ENCODE measurements around the gene NEU1. TPM values are rescaled to one million over a fixed set of nuclear protein-coding genes. Genes with fewer than 3 reads are reported as not detected.
A peak's percentile ranks its signal among the peaks of the same experiment; 100 is the strongest.

The NEU1 gene
- total and polyA plus RNA-seq, 2 experiments from 2014 or later: 27.8 to 38.3 TPM

GRCh38 chr6:31896493-31896855, 33.9 kb upstream of the NEU1 start:
- H3K4me3 ChIP-seq: peak overlapping the region; percentile 88
- peaks cover 6% of the 10 kb centered on the region; the same call in 1 of the 2 replicates for H3K79me2 ChIP-seq (ENCODE audit: insufficient read depth)
- in situ Hi-C loops (cut with MboI): no loop called here
- peaks cover 4% of the 10 kb centered on the region for H3K4me1 ChIP-seq (ENCODE audit: insufficient read depth)
- H2AFZ ChIP-seq: peak overlapping the region; percentile 80
- H3K9ac ChIP-seq: peak overlapping the region; percentile 82
- no peaks in the 10 kb centered on the region for H3K9me3 ChIP-seq (ENCODE audit: low read depth)
- peak overlapping the region; percentile 81 for H3K4me2 ChIP-seq (ENCODE audit: unreplicated experiment)
- H4K20me1 ChIP-seq (ENCODE audit: insufficient read depth): no peaks in the 10 kb centered on the region
- DNase-seq: no peak
- H3K27ac ChIP-seq: no peak overlapping the region
- no peaks in the 10 kb centered on the region for H3K9me2 ChIP-seq (ENCODE audit: insufficient read depth)
- 49 to 50% methylated on average over 4 of the region's 4 CpGs for WGBS, 2 experiments (ENCODE audit: low coverage in 1 of 2, low lambda C conversion rate in 2 of 2, missing lambda C conversion rate in 2 of 2)
- H3F3A ChIP-seq (ENCODE audit: insufficient read depth): peaks cover 4% of the 10 kb centered on the region; the same call in 1 of the 2 replicates
- H3K36me3 ChIP-seq (ENCODE audit: low read depth): peaks cover 7% of the 10 kb centered on the region; the same call in 1 of the 2 replicates
- TF ChIP-seq EZH2phosphoT487 (IDR thresholded peaks at IDR 0.05; ENCODE audit: insufficient read depth, low read depth) (no peak), EZH2 (IDR thresholded peaks at IDR 0.05; ENCODE audit: insufficient read depth, poor library complexity, severe bottlenecking) (no peak)
- no peaks in the 10 kb centered on the region for H3K27me3 ChIP-seq (replicated peaks; ENCODE audit: insufficient read depth)

DNA sequence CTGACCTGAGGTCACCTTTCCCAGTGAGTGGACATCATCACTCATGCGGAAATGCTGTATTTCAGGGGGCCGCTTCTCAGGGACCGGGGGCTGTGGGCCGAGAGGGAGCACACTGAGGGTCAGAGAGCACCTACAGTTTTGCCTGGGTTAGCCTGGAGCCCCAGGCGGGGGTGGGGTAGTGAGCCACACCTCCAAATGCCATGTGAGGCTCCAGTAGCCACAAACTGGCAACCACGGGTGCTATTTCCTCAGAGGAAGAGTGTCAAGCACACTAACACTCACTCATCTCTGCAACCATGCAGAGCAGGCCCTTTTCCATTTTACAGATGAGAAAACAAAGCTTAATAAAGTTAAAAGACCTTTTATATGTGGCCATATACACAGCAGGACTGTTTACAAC, 30.2 kb upstream of the NEU1 start:
- DNase-seq: no peak
- H3K36me3 ChIP-seq (ENCODE audit: low read depth): peaks cover 12% of the 10 kb centered on the region; the same call in 1 of the 2 replicates

DNA sequence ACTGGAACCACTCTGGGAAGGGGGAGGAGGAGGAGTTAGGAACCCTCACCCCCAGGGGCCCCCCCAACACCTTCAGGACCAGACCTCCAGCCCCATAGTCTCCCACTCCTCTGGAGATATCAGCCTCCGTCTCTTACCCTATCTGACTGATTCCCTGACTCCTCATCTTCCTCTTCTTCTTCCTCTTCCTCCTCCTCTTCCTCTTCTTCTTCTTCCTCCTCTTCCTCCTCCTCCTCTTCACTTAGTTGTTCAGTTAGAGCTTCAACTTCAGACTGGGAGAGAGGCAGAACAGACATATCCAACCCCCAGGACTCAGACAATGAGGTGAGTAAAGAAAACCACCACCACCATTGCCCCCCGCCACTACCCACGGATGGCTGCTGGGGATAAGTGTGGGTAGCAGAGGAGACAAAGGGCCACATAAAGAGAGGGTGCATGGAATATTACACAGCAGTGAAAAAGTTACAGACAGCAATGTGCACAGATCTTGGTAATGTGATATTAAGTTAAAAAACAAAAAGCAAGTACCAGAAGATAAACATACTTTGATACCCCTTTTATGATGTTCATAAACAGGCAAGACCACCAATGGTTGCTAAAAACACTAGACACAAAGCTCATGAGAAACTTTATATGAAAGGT, 26.8 kb upstream of the NEU1 start:
- Histone ChIP-seq H3K9me3 (ENCODE audit: low read depth) (no peaks in the 10 kb centered on the region), H3F3A (ENCODE audit: insufficient read depth) (no peaks in the 10 kb centered on the region), H2AFZ (no peak overlapping the region), H3K9ac (no peak overlapping the region), H3K4me3 (no peak overlapping the region), H3K4me2 (ENCODE audit: unreplicated experiment) (no peak overlapping the region), H3K79me2 (ENCODE audit: insufficient read depth) (no peaks in the 10 kb centered on the region), H3K9me2 (ENCODE audit: insufficient read depth) (no peaks in the 10 kb centered on the region), H3K27me3 (replicated peaks; ENCODE audit: insufficient read depth) (no peaks in the 10 kb centered on the region), H3K4me1 (ENCODE audit: insufficient read depth) (no peaks in the 10 kb centered on the region), H3K36me3 (ENCODE audit: low read depth) (peaks cover 12% of the 10 kb centered on the region; the same call in 1 of the 2 replicates), H4K20me1 (ENCODE audit: insufficient read depth) (no peaks in the 10 kb centered on the region), H3K27ac (no peak overlapping the region)
- TF ChIP-seq EZH2 (IDR thresholded peaks at IDR 0.05; ENCODE audit: insufficient read depth, poor library complexity, severe bottlenecking) (no peak), EZH2phosphoT487 (IDR thresholded peaks at IDR 0.05; ENCODE audit: insufficient read depth, low read depth) (no peak)
- 91 to 96% methylated on average over 2 to 3 of the region's 3 CpGs for whole genome bisulfite sequencing, 2 experiments (ENCODE audit: low coverage in 1 of 2, low lambda C conversion rate in 2 of 2, missing lambda C conversion rate in 2 of 2)
- in situ Hi-C loops (cut with MboI): no loop called here
- no peak for DNase-seq

More for the DNA sequence above, 30.2 kb upstream of the NEU1 start:
- Histone ChIP-seq H3K4me3 (no peak overlapping the region), H3K9me3 (ENCODE audit: low read depth) (no peaks in the 10 kb centered on the region), H4K20me1 (ENCODE audit: insufficient read depth) (no peaks in the 10 kb centered on the region), H3F3A (ENCODE audit: insufficient read depth) (no peaks in the 10 kb centered on the region), H3K27me3 (replicated peaks; ENCODE audit: insufficient read depth) (no peaks in the 10 kb centered on the region), H3K9me2 (ENCODE audit: insufficient read depth) (no peaks in the 10 kb centered on the region), H3K27ac (no peak overlapping the region), H3K4me1 (ENCODE audit: insufficient read depth) (no peaks in the 10 kb centered on the region), H3K4me2 (ENCODE audit: unreplicated experiment) (no peak overlapping the region), H3K79me2 (ENCODE audit: insufficient read depth) (no peaks in the 10 kb centered on the region), H2AFZ (no peak overlapping the region), H3K9ac (no peak overlapping the region)
- WGBS, 2 experiments (ENCODE audit: low coverage in 1 of 2, low lambda C conversion rate in 2 of 2, missing lambda C conversion rate in 2 of 2): 77 to 87% methylated on average over 6 of the region's 6 CpGs
- in situ Hi-C loops (cut with MboI): no loop called here
- TF ChIP-seq EZH2 (IDR thresholded peaks at IDR 0.05; ENCODE audit: insufficient read depth, poor library complexity, severe bottlenecking): no peak

GRCh38 chr6:31888276-31889258, 25.9 kb upstream of the NEU1 start:
- peak; percentile 40 for DNase-seq
- Histone ChIP-seq H3K4me1 (ENCODE audit: insufficient read depth) (no peaks in the 10 kb centered on the region), H3K27me3 (replicated peaks; ENCODE audit: insufficient read depth) (no peaks in the 10 kb centered on the region), H3K4me2 (ENCODE audit: unreplicated experiment) (no peak overlapping the region), H3K79me2 (ENCODE audit: insufficient read depth) (no peaks in the 10 kb centered on the region), H3F3A (ENCODE audit: insufficient read depth) (no peaks in the 10 kb centered on the region), H2AFZ (no peak overlapping the region), H4K20me1 (ENCODE audit: insufficient read depth) (no peaks in the 10 kb centered on the region), H3K9me3 (ENCODE audit: low read depth) (no peaks in the 10 kb centered on the region), H3K9ac (no peak overlapping the region), H3K9me2 (ENCODE audit: insufficient read depth) (no peaks in the 10 kb centered on the region), H3K36me3 (ENCODE audit: low read depth) (peaks cover 12% of the 10 kb centered on the region; the same call in 1 of the 2 replicates), H3K27ac (no peak overlapping the region), H3K4me3 (no peak overlapping the region)
- TF ChIP-seq EZH2phosphoT487 (IDR thresholded peaks at IDR 0.05; ENCODE audit: insufficient read depth, low read depth) (no peak), EZH2 (IDR thresholded peaks at IDR 0.05; ENCODE audit: insufficient read depth, poor library complexity, severe bottlenecking) (no peak)
- WGBS, 2 experiments (ENCODE audit: low coverage in 1 of 2, low lambda C conversion rate in 2 of 2, missing lambda C conversion rate in 2 of 2): 77 to 81% methylated on average over 31 to 42 of the region's 43 CpGs
- in situ Hi-C loops (cut with MboI): no loop called here
